HepG2 (cell line): Measurements from ENCODE around the gene BLVRA.

ENCODE experiments used
- AGO1 ChIP-seq: fragments of 200-400 bp; formaldehyde crosslinking; IDR thresholded peaks from 2 replicates; pipeline ENCODE4 v1.6.1; 2017; ENCODE audit warnings: mild to moderate bottlenecking, low read depth, low read length, moderate library complexity; ENCODE audit not compliant: poor library complexity, severe bottlenecking
- EP300 ChIP-seq, 3 experiments: sonication (generic) in 1 of 3; formaldehyde crosslinking in 1 of 3; IDR thresholded peaks; 2 replicates each; pipeline versions ENCODE4 v1.5.1 to v1.6.1; 2011 to 2020; ENCODE audit warnings: low read depth in 2 of 3, low read length in 2 of 3, borderline replicate concordance in 1 of 3, improper control_type of control experiment in 1 of 3, mild to moderate bottlenecking in 1 of 3, missing genetic modification reagents in 1 of 3, moderate library complexity in 1 of 3
- MZF1 ChIP-seq: sonication (generic); formaldehyde crosslinking; IDR thresholded peaks from 2 replicates; pipeline ENCODE4 v1.8.1; 2023; ENCODE audit warnings: mild to moderate bottlenecking, missing genetic modification reagents, borderline replicate concordance
- POLR2A ChIP-seq, 2 experiments: IDR thresholded peaks; 2 replicates each; pipeline ENCODE4 v1.6.1; 2011; ENCODE audit warnings: low read depth in 2 of 2, low read length in 2 of 2, mild to moderate bottlenecking in 1 of 2, moderate library complexity in 1 of 2; ENCODE audit not compliant: insufficient read depth in 1 of 2
- PRMT3 ChIP-seq: sonication (generic); formaldehyde crosslinking; IDR thresholded peaks from 2 replicates; pipeline ENCODE4 v1.8.1; 2022; ENCODE audit warnings: low read depth, mild to moderate bottlenecking, moderate library complexity, missing genetic modification reagents, borderline replicate concordance
- ZFX ChIP-seq: sonication (generic); formaldehyde crosslinking; IDR thresholded peaks from 2 replicates; pipeline ENCODE4 v1.4.0; 2020; ENCODE audit warnings: mild to moderate bottlenecking, low read depth, missing genetic modification reagents, moderate library complexity
- ZSCAN30 ChIP-seq: sonication (generic); formaldehyde crosslinking; IDR thresholded peaks from 2 replicates; pipeline ENCODE4 v1.5.0; 2020; ENCODE audit warnings: mild to moderate bottlenecking, missing genetic modification reagents
- TF ChIP-seq, protein P1 (sequence below): sonication (generic); formaldehyde crosslinking; IDR thresholded peaks from 2 replicates; pipeline ENCODE4 v1.4.0; 2020; ENCODE audit warnings: missing genetic modification reagents, mild to moderate bottlenecking, borderline replicate concordance
- TF ChIP-seq, protein P2 (sequence below): sonication (generic); formaldehyde crosslinking; IDR thresholded peaks from 2 replicates; pipeline ENCODE4 v1.4.0; 2020; ENCODE audit warnings: missing genetic modification reagents

DNA sequence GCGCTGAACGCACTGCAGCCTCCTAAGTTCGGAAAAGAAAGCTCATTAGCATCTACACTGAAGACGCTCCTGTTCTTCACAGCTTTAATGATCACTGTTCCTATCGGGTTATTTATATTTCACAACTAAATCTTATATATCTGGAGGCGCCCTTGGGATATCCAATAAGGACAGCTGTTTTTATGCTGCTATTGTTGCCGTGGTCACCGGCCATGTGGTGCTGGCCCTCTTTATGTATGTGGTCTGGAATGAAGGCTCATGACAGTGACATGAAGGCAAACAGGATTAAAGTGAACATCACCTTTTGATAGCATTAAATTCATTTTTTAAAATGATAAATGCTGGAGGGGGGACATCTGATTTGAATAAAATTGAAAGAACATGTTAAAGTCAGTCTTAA, 8.8 kb downstream of the BLVRA start:
- TF ChIP-seq PRMT3 (CRISPR knock-in tag) (no peak), MZF1 (no peak), ZFX (no peak), AGO1 (no peak), POLR2A (IDR thresholded peaks at IDR 0.05; ENCODE audit: insufficient read depth in 1 of 2, low read depth in 2 of 2, low read length in 2 of 2) (no peak), ZSCAN30 (CRISPR knock-in tag) (no peak), EP300 (IDR thresholded peaks at IDR 0.05; ENCODE audit: low read depth in 2 of 2, low read length in 2 of 2) (no peak), EP300 (CRISPR knock-in tag; IDR thresholded peaks at IDR 0.05; ENCODE audit: borderline replicate concordance) (no peak)
- TF ChIP-seq, protein P1, sequence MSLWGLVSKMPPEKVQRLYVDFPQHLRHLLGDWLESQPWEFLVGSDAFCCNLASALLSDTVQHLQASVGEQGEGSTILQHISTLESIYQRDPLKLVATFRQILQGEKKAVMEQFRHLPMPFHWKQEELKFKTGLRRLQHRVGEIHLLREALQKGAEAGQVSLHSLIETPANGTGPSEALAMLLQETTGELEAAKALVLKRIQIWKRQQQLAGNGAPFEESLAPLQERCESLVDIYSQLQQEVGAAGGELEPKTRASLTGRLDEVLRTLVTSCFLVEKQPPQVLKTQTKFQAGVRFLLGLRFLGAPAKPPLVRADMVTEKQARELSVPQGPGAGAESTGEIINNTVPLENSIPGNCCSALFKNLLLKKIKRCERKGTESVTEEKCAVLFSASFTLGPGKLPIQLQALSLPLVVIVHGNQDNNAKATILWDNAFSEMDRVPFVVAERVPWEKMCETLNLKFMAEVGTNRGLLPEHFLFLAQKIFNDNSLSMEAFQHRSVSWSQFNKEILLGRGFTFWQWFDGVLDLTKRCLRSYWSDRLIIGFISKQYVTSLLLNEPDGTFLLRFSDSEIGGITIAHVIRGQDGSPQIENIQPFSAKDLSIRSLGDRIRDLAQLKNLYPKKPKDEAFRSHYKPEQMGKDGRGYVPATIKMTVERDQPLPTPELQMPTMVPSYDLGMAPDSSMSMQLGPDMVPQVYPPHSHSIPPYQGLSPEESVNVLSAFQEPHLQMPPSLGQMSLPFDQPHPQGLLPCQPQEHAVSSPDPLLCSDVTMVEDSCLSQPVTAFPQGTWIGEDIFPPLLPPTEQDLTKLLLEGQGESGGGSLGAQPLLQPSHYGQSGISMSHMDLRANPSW: no peak
- TF ChIP-seq, protein P2, sequence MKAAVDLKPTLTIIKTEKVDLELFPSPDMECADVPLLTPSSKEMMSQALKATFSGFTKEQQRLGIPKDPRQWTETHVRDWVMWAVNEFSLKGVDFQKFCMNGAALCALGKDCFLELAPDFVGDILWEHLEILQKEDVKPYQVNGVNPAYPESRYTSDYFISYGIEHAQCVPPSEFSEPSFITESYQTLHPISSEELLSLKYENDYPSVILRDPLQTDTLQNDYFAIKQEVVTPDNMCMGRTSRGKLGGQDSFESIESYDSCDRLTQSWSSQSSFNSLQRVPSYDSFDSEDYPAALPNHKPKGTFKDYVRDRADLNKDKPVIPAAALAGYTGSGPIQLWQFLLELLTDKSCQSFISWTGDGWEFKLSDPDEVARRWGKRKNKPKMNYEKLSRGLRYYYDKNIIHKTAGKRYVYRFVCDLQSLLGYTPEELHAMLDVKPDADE (CRISPR knock-in tag): no peak
